Liver (tissue), 3 donors: ENCODE measurements around the gene GPHN.

ENCODE experiments used
- FOXA1 ChIP-seq: IDR thresholded peaks from 2 replicates; pipeline ENCODE4 v1.6.1; 2016; ENCODE audit warnings: antibody characterized with exemption
- JUND ChIP-seq, 2 donors: IDR thresholded peaks; 2 replicates each; pipeline ENCODE4 v1.6.1; 2016; ENCODE audit warnings: antibody characterized with exemption in 2 of 2
- RAD21 ChIP-seq, 2 donors: IDR thresholded peaks; 2 replicates each; pipeline ENCODE4 v1.6.1; 2016; ENCODE audit warnings: antibody characterized with exemption in 2 of 2, mild to moderate bottlenecking in 2 of 2
- TAF1 ChIP-seq: conservative IDR thresholded peaks from 2 replicates; pipeline ENCODE4 v1.6.1; 2016; ENCODE audit warnings: antibody characterized with exemption, mild to moderate bottlenecking
- YY1 ChIP-seq: IDR thresholded peaks from 2 replicates; pipeline ENCODE4 v1.6.1; 2016; ENCODE audit warnings: antibody characterized with exemption, mild to moderate bottlenecking
- TF ChIP-seq, protein P1 (sequence below): fragments of 150-350 bp; IDR thresholded peaks from 2 replicates; pipeline ENCODE4 v1.5.1; 2017; ENCODE audit warnings: improper control_type of control experiment, low read depth, low read length; ENCODE audit not compliant: missing input control
- TF ChIP-seq, protein P2 (sequence below): IDR thresholded peaks from 2 replicates; pipeline ENCODE4 v1.6.1; 2016; ENCODE audit warnings: antibody characterized with exemption
- TF ChIP-seq, protein P3 (sequence below): IDR thresholded peaks from 2 replicates; pipeline ENCODE4 v1.6.1; 2016; ENCODE audit warnings: antibody characterized with exemption, mild to moderate bottlenecking
- TF ChIP-seq, protein P4 (sequence below): IDR thresholded peaks from 2 replicates; pipeline ENCODE4 v1.6.1; 2016; ENCODE audit warnings: antibody characterized with exemption
- donor health status: healthy.
- donor health status: healthy.

DNA sequence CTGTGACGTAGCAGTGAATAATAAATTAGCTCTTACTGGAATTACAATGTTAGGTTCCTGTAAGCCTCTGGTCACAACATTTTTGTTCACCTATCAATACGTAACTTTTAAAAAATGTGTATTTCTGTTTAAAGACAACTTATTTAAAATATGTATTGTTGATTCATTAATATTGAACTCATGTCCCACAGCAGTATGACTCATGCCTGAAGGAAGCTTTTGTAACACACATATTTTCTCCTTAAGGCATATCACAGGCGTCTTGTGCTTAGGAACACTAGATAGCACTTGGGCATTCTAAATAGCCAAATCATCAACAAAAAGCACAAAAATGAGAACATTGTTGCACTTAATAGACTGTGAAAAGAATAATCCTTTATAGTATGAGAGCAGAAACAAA is 92.5 kb downstream of the GPHN start:
- TF ChIP-seq, protein P1, sequence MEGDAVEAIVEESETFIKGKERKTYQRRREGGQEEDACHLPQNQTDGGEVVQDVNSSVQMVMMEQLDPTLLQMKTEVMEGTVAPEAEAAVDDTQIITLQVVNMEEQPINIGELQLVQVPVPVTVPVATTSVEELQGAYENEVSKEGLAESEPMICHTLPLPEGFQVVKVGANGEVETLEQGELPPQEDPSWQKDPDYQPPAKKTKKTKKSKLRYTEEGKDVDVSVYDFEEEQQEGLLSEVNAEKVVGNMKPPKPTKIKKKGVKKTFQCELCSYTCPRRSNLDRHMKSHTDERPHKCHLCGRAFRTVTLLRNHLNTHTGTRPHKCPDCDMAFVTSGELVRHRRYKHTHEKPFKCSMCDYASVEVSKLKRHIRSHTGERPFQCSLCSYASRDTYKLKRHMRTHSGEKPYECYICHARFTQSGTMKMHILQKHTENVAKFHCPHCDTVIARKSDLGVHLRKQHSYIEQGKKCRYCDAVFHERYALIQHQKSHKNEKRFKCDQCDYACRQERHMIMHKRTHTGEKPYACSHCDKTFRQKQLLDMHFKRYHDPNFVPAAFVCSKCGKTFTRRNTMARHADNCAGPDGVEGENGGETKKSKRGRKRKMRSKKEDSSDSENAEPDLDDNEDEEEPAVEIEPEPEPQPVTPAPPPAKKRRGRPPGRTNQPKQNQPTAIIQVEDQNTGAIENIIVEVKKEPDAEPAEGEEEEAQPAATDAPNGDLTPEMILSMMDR = no peak
- TF ChIP-seq JUND (IDR thresholded peaks at IDR 0.05) (no peak), TAF1 (no peak), YY1 (no peak), FOXA1 (no peak), RAD21 (IDR thresholded peaks at IDR 0.05) (no peak)
- TF ChIP-seq, protein P2, sequence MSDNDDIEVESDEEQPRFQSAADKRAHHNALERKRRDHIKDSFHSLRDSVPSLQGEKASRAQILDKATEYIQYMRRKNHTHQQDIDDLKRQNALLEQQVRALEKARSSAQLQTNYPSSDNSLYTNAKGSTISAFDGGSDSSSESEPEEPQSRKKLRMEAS = no peak
- TF ChIP-seq, protein P3, sequence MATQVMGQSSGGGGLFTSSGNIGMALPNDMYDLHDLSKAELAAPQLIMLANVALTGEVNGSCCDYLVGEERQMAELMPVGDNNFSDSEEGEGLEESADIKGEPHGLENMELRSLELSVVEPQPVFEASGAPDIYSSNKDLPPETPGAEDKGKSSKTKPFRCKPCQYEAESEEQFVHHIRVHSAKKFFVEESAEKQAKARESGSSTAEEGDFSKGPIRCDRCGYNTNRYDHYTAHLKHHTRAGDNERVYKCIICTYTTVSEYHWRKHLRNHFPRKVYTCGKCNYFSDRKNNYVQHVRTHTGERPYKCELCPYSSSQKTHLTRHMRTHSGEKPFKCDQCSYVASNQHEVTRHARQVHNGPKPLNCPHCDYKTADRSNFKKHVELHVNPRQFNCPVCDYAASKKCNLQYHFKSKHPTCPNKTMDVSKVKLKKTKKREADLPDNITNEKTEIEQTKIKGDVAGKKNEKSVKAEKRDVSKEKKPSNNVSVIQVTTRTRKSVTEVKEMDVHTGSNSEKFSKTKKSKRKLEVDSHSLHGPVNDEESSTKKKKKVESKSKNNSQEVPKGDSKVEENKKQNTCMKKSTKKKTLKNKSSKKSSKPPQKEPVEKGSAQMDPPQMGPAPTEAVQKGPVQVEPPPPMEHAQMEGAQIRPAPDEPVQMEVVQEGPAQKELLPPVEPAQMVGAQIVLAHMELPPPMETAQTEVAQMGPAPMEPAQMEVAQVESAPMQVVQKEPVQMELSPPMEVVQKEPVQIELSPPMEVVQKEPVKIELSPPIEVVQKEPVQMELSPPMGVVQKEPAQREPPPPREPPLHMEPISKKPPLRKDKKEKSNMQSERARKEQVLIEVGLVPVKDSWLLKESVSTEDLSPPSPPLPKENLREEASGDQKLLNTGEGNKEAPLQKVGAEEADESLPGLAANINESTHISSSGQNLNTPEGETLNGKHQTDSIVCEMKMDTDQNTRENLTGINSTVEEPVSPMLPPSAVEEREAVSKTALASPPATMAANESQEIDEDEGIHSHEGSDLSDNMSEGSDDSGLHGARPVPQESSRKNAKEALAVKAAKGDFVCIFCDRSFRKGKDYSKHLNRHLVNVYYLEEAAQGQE = no peak
- TF ChIP-seq, protein P4, sequence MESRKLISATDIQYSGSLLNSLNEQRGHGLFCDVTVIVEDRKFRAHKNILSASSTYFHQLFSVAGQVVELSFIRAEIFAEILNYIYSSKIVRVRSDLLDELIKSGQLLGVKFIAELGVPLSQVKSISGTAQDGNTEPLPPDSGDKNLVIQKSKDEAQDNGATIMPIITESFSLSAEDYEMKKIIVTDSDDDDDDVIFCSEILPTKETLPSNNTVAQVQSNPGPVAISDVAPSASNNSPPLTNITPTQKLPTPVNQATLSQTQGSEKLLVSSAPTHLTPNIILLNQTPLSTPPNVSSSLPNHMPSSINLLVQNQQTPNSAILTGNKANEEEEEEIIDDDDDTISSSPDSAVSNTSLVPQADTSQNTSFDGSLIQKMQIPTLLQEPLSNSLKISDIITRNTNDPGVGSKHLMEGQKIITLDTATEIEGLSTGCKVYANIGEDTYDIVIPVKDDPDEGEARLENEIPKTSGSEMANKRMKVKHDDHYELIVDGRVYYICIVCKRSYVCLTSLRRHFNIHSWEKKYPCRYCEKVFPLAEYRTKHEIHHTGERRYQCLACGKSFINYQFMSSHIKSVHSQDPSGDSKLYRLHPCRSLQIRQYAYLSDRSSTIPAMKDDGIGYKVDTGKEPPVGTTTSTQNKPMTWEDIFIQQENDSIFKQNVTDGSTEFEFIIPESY = no peak
